ENCODE results near the gene PLN. TPM values are rescaled to one million over a fixed set of nuclear protein-coding genes. Genes with fewer than 3 reads are reported as not detected.
A peak's percentile ranks its signal among the peaks of the same experiment; 100 is the strongest.

PLN gene
- total RNA-seq, 2 donors from 2014 or later = 0.16 to 0.52 TPM

GRCh38 chr6:118579786-118580185 lies 31.7 kb downstream of the PLN start:
- Mint-ChIP-seq H3K27me3 (no peaks in the 10 kb centered on the region), H3K27ac (no peak overlapping the region), H3K4me1 (peaks cover 4% of the 10 kb centered on the region), H3K4me3 (no peak overlapping the region), H3K9me3 (peaks cover 13% of the 10 kb centered on the region), H3K36me3 (ENCODE audit: low read depth) (peaks cover 70% of the 10 kb centered on the region)
- ATAC-seq (replicated peaks) = no peak

DNA sequence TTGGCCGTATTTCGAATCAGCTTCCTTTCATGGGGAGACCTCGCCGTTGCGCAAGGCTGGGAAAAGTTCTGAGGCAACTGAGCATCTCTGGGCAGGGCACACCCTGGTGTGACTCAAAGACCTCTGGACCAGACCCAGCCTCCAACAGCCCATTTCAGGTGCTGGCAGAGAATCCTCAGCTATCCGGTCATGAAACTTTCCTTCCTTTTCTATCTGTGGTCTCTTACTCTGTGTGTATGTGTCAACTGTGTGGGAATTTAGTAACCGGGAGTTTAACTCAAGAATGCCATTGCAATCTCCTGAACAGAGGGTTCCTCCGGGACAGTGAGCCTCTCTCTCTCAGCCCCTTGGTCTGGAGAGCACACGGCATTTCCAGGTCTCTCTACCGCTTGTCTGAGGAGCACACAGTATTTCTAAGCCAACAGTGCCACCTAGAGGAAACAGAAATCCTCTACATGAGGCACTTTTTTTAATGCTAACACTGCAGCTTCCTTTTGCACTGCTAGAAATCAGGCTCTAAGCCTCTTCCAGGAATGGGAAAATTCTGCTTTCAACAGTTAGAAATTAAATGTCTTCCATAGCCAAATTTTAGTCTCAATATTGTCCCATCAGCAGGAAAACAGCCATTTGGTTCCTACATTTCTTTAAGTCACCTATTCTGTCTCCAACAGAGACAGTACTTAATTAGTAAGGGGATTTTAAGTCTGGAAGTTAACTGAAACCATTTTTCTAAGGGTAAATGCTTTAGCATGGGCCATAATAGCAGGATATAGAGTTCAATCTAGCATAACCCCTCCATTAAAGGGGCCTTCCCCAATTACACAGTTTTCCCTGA lies 32.7 kb downstream of the PLN start:
- Mint-ChIP-seq H3K36me3 (ENCODE audit: low read depth) (peaks cover 60% of the 10 kb centered on the region), H3K4me1 (peaks cover 4% of the 10 kb centered on the region), H3K4me3 (no peak overlapping the region), H3K27me3 (no peaks in the 10 kb centered on the region), H3K27ac (peak overlapping the region; percentile 55), H3K9me3 (peaks cover 13% of the 10 kb centered on the region)
- peak; percentile 63 for ATAC-seq (replicated peaks)

DNA sequence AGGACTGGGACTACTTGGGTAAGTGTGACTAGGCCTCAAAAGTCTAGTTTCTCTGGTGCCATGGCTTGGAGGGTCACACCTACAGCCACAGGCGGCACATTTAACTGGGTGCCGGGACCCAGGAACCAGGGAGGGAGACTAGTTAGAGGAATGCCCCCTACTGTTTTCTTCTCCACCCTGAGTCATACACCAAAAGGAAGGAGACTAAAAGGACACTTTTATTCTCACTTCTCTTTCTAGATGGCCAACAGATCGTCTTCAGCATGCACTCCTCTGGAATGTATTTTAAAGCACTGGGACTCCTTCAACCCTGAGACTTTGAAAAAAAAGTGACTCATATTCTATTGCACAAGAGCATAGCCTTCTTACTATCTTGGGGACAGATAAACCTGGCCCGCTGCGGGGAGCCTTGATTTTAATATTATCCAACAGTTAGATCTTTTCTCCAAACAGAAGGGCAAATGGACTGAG lies 33.4 kb downstream of the PLN start:
- no peak overlapping the region for H3K27ac Mint-ChIP-seq
- ATAC-seq (replicated peaks) = no peak
- H3K4me3 Mint-ChIP-seq = no peak overlapping the region

DNA sequence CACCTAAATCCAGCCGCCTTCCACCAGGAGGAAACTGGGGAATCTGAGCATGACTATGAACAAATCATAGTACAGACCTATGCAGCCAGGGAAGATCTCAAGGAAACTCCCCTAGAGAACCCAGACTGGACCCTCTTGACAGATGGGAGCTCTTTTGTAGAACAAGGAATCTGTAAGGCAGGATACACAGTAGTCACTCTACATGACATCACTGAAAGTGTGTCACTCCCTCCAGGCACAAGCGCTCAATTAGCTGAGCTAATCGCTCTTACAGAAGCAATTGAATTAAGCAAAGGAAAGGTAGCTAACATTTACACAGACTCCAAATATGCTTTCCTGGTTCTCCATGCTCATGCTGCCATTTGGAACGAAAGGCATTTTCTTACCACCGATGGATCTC lies 36.8 kb downstream of the PLN start:
- no peak for ATAC-seq (replicated peaks)
- no peak overlapping the region for H3K27ac Mint-ChIP-seq
- peaks cover 16% of the 10 kb centered on the region for H3K4me1 Mint-ChIP-seq
- H3K9me3 Mint-ChIP-seq = peaks cover 9% of the 10 kb centered on the region
- H3K4me3 Mint-ChIP-seq = no peak overlapping the region
- H3K27me3 Mint-ChIP-seq = no peaks in the 10 kb centered on the region
- peaks cover 20% of the 10 kb centered on the region for H3K36me3 Mint-ChIP-seq (ENCODE audit: low read depth)

More for the DNA sequence above, 33.4 kb downstream of the PLN start:
- Mint-ChIP-seq H3K4me1 (peaks cover 9% of the 10 kb centered on the region), H3K27me3 (no peaks in the 10 kb centered on the region), H3K9me3 (peaks cover 9% of the 10 kb centered on the region), H3K36me3 (ENCODE audit: low read depth) (peaks cover 53% of the 10 kb centered on the region)

GRCh38 chr6:118586746-118587485 lies 38.8 kb downstream of the PLN start:
- H3K36me3 Mint-ChIP-seq (ENCODE audit: low read depth) = peaks cover 21% of the 10 kb centered on the region
- no peak overlapping the region for H3K4me3 Mint-ChIP-seq
- ATAC-seq (replicated peaks) = no peak
- peak overlapping the region; percentile 29 for H3K27ac Mint-ChIP-seq
- no peaks in the 10 kb centered on the region for H3K9me3 Mint-ChIP-seq
- no peaks in the 10 kb centered on the region for H3K27me3 Mint-ChIP-seq
- peaks cover 17% of the 10 kb centered on the region for H3K4me1 Mint-ChIP-seq

- Mint-ChIP-seq H3K36me3 (ENCODE audit: low read depth) (peaks cover 15% of the 10 kb centered on the region), H3K27me3 (no peaks in the 10 kb centered on the region), H3K4me1 (peaks cover 18% of the 10 kb centered on the region), H3K9me3 (no peaks in the 10 kb centered on the region), H3K27ac (no peak overlapping the region), H3K4me3 (no peak overlapping the region)
- no peak for ATAC-seq (replicated peaks)
Measured at GRCh38 chr6:118588626-118589025, 40.5 kb downstream of the PLN start.

DNA sequence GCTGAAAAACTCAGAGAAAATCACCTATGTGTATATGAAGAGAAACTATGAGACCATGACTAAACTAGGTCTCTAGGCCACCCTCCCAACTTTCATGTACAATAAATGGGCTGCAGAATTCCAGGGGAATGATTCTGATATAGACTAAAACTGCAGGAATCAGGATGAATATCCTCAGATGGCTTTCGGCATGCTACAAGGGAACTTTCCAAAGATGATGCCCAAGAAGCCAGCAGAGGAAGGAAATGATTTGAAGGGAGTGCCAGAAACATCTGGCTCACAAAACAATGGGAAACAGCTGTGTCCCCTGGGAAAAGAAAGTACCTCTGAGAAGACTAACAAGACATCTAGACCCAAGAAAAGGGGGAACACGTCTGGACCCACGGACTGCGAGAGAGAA lies 41.1 kb downstream of the PLN start:
- H3K27ac Mint-ChIP-seq = no peak overlapping the region
- peaks cover 24% of the 10 kb centered on the region for H3K4me1 Mint-ChIP-seq
- H3K9me3 Mint-ChIP-seq = no peaks in the 10 kb centered on the region
- H3K4me3 Mint-ChIP-seq = no peak overlapping the region
- no peak for ATAC-seq (replicated peaks)
- no peaks in the 10 kb centered on the region for H3K27me3 Mint-ChIP-seq
- H3K36me3 Mint-ChIP-seq (ENCODE audit: low read depth) = peaks cover 19% of the 10 kb centered on the region

DNA sequence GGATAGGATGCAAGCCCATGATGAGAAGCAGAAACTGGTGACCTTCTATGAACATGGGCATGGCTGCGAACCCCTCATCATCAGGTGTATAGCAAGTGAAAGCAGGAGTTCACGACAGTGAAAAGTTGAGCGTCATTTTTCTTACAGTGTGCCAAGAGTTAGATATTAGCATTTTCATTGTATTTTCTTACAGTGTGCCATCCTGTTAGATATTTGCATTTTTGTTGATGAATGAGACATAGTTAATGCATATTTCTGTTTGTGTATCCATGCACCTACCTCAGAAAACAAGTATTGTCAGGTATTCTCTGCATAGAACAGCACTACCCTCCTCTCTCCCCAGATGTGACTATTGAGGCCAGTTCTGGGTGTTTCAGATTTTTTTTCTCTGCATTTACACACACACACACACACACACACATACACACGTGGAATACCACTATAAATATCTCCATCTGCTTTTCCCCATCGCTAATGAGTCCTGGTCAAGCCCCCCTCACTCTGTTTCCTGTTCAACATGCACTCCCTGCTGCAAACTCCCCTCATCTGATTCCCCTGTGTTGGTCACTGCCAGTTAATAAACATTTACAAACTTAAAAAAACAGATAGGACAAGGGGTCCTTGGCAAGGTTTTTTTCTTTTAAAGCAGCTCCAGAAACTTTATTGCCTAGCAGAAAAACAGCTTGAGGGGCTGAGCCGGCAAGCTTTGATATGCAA lies 41.7 kb downstream of the PLN start:
- no peak overlapping the region for H3K4me3 Mint-ChIP-seq
- no peaks in the 10 kb centered on the region for H3K9me3 Mint-ChIP-seq
- H3K27ac Mint-ChIP-seq = no peak overlapping the region
- no peak for ATAC-seq (replicated peaks)
- H3K4me1 Mint-ChIP-seq = peaks cover 24% of the 10 kb centered on the region
- peaks cover 19% of the 10 kb centered on the region for H3K36me3 Mint-ChIP-seq (ENCODE audit: low read depth)
- no peaks in the 10 kb centered on the region for H3K27me3 Mint-ChIP-seq

DNA sequence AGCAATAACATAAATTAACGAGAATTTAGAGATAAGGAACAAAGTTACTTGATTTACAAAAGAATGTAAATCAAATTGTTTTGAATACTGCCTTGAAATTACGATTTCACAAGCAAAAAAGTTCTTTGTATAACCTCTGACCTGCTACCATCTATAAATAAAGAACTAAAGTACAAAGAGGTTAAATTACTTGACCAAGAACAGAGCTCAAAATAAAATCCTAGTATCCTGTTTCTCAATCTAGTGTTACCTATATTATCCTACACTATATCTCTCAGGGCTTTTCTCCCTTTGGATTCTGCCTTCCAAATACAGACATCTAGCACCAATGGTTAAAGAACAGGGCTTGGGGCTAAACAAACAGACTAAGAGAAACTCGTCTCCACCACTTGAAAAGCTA lies 43.8 kb downstream of the PLN start:
- Mint-ChIP-seq H3K4me3 (no peak overlapping the region), H3K27me3 (no peaks in the 10 kb centered on the region), H3K36me3 (ENCODE audit: low read depth) (peaks cover 19% of the 10 kb centered on the region), H3K4me1 (peaks cover 22% of the 10 kb centered on the region), H3K9me3 (peaks cover 3% of the 10 kb centered on the region), H3K27ac (no peak overlapping the region)
- no peak for ATAC-seq (replicated peaks)

- H3K27me3 Mint-ChIP-seq = no peaks in the 10 kb centered on the region
- H3K4me1 Mint-ChIP-seq = peaks cover 25% of the 10 kb centered on the region
- no peak overlapping the region for H3K27ac Mint-ChIP-seq
- ATAC-seq (replicated peaks) = no peak
- peaks cover 3% of the 10 kb centered on the region for H3K9me3 Mint-ChIP-seq
- no peak overlapping the region for H3K4me3 Mint-ChIP-seq
- peaks cover 19% of the 10 kb centered on the region for H3K36me3 Mint-ChIP-seq (ENCODE audit: low read depth)
Measured at GRCh38 chr6:118594877-118595276, 46.8 kb downstream of the PLN start.

GRCh38 chr6:118596774-118597320 lies 48.8 kb downstream of the PLN start:
- H3K9me3 Mint-ChIP-seq = peaks cover 3% of the 10 kb centered on the region
- peaks cover 19% of the 10 kb centered on the region for H3K4me1 Mint-ChIP-seq
- peak; percentile 35 for ATAC-seq (replicated peaks)
- H3K27me3 Mint-ChIP-seq = no peaks in the 10 kb centered on the region
- H3K4me3 Mint-ChIP-seq = peak overlapping the region; percentile 11
- H3K36me3 Mint-ChIP-seq (ENCODE audit: low read depth) = peaks cover 7% of the 10 kb centered on the region
- peak overlapping the region; percentile 68 for H3K27ac Mint-ChIP-seq

- H3K27me3 Mint-ChIP-seq = no peaks in the 10 kb centered on the region
- ATAC-seq (replicated peaks) = no peak
- peaks cover 15% of the 10 kb centered on the region for H3K36me3 Mint-ChIP-seq (ENCODE audit: low read depth)
- no peak overlapping the region for H3K4me3 Mint-ChIP-seq
- peaks cover 19% of the 10 kb centered on the region for H3K4me1 Mint-ChIP-seq
- H3K27ac Mint-ChIP-seq = no peak overlapping the region
- peaks cover 3% of the 10 kb centered on the region for H3K9me3 Mint-ChIP-seq
Measured at GRCh38 chr6:118597636-118598035, 49.5 kb downstream of the PLN start.

GRCh38 chr6:118598324-118598723 lies 50.2 kb downstream of the PLN start:
- no peak overlapping the region for H3K27ac Mint-ChIP-seq
- peaks cover 3% of the 10 kb centered on the region for H3K9me3 Mint-ChIP-seq
- peaks cover 19% of the 10 kb centered on the region for H3K4me1 Mint-ChIP-seq
- peaks cover 21% of the 10 kb centered on the region for H3K36me3 Mint-ChIP-seq (ENCODE audit: low read depth)
- H3K4me3 Mint-ChIP-seq = no peak overlapping the region
- ATAC-seq (replicated peaks) = no peak
- H3K27me3 Mint-ChIP-seq = no peaks in the 10 kb centered on the region

- ATAC-seq (replicated peaks) = no peak
- H3K4me3 Mint-ChIP-seq = no peak overlapping the region
- no peaks in the 10 kb centered on the region for H3K27me3 Mint-ChIP-seq
- H3K4me1 Mint-ChIP-seq = peaks cover 20% of the 10 kb centered on the region
- no peak overlapping the region for H3K27ac Mint-ChIP-seq
- H3K9me3 Mint-ChIP-seq = no peaks in the 10 kb centered on the region
- peaks cover 34% of the 10 kb centered on the region for H3K36me3 Mint-ChIP-seq (ENCODE audit: low read depth)
Measured at GRCh38 chr6:118602300-118602699, 54.2 kb downstream of the PLN start.

Data from activated T-helper 17 cell treated with anti-CD3 and anti-CD28 coated beads, Interleukin-2, amount 50 U/mL, for 72 hours (primary cell).